RPMI8226 (cell line): ENCODE results near the gene ZNF860.

Experiments used
- DNase-seq: peaks from one replicate; pipeline ENCODE4 v3.0.0-alpha.2; 2015

Gene ZNF860

DNA sequence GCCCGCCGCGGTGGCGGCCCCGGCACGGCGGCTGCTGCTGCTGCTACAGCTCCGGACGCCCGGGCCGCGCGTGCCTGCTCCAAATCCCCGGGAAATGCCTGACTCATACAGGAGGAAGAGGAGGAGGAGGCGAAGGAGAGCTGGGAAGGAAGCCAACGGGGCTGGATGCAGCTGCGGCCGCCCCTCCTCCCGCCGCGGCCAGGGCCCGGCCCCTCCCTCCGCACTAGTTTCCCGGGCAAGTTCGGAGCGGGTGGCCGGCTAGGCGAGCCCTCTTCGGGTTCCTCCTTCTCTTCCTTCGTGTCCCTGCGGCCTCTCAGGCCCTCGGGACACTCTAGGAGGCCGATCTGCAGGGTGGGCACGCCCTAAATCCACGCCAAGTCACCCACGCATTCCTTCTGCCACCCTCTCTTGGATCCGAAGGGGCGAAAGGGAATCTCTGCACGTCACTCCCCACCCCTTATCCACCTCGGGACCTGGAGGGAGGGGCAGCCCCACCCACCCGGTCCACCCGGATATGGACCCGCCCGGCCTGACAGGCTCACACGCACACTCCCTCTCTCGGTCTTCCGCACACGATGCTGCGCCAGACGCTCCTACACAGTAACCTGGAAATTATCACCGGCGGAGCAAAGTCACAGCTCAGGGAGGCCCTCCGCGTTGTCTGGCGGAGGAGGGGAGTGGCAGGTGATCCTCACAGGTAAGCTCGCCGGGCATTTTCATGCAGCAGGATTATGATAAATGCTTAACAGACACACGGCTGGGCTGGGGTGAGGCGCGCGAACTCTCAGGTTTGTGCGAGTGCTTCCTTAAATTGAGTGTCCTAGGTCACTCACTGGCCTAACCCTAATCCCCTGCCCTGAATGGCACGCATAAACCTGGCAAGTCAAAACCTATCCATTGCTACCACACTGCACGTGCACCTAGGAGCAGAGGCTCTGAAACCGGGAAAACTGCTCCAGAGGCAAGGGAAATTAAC lies at the start of gene ZNF860, which contains the start of gene OSBPL10:
Gene ZNF860 (plus strand): TSS at position 545 of the 976 bp plus-strand sequence. CDS start 7,330 bp downstream, outside the sequence.
Gene OSBPL10 (minus strand): TSS at position 57 of the 976 bp plus-strand sequence. CDS start 83 bp downstream, outside the sequence.
- DNase-seq = peak; percentile 86

- no peak for DNase-seq
Measured at GRCh38 chr3:31932990-31933389, 48.6 kb upstream of the ZNF860 start.

DNA sequence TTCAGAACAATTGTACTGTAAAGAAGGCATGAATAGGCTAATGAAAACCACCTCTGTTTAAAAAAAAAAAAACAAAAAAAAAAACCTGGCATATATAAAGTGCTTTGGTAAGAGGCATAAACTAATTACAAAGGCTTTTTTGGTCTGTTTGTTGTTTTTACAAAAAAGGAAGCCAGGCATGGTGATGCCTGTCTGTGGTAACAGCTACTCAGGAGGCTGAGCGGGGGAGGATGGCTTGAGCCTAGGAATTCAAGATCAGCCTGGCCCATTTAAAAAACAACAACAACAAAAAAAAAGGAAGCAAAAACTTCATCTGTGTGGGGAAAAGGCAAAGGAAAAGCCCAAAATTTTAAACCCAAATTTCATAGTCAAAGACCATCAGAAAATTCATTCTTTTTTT lies 47.5 kb upstream of the ZNF860 start:
- DNase-seq = peak; percentile 57

GRCh38 chr3:31934866-31935265 lies 46.7 kb upstream of the ZNF860 start:
- DNase-seq = no peak

- DNase-seq = no peak
Measured at GRCh38 chr3:31936420-31937060, 45.0 kb upstream of the ZNF860 start.

DNA sequence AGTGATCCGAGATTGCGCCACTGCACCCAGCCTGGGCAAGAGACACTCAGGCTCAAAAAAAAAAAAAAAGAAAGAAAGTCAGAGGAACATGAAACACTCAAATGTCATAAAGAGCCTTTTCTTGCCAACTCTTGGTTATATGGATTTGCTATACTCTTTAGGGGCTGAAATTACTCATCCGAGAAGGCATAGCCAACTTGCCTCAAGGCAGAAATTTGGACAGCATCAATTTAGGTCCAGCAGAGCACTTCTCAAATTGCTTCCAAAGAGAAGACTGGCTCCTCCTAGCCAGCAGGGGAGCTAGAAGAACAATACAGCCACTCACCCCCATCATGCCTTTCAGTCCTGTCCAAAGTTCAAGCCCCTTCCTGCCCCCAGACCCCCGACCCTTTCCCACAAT lies 44.3 kb upstream of the ZNF860 start:
- DNase-seq = no peak

- no peak for DNase-seq
Measured at GRCh38 chr3:31942446-31942845, 39.1 kb upstream of the ZNF860 start.

GRCh38 chr3:31943041-31943440 lies 38.5 kb upstream of the ZNF860 start:
- DNase-seq = no peak

DNA sequence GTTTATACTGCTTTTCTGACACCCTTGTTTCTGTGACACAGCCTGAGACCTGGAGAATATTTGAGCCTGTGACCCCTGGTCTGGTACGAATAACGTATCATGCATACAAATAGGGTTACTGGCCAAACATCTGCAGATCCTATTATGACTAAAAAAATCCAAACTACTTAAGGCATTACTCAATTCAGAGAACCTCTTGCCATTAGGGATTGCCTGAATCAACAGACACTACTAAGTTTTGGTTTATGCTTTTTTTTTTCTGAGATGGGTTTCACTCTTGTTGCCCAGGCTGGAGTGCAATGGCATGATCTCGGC lies 35.9 kb upstream of the ZNF860 start:
- no peak for DNase-seq

GRCh38 chr3:31946484-31947081 lies 35.0 kb upstream of the ZNF860 start:
- peak; percentile 53 for DNase-seq

DNA sequence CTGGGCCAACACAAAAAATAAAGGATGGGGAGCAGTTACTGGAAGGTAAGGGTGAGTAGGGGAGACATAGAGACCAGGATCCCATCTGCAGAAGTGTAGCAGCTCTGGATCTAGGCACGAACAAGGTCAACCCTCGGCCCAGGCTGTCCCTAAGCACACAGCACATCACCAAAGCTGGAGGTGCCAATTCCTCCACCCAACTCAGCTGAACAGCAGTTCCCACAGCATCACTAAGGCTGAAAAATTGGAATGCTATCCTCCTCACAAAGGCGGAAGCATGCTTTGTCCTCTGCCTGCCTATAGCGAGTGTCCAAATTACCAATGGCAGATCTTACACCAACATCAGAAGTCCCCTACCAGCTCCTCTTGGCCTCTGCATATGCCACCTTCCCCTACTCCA lies 34.4 kb upstream of the ZNF860 start:
- DNase-seq = no peak

DNA sequence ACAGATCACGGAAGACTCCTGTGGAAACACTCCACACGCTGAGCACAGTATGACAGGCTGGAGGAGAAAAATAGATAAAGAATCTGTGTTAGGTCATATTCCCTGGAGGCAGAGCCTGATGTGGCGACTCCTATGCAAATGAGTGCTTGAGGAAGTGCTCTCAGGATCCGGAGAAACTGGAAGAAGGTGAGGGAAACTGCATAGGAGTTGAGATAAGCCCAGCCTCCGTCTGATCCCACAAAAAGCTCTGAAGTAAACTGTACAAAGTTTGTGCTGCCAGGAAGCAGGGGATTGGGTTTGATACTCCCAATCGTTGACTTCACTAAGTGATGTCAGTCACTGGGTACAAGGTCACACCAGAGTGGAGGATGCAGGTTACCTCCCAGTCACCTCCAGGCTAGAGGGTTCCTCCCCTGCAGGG lies 33.9 kb upstream of the ZNF860 start:
- no peak for DNase-seq

DNA sequence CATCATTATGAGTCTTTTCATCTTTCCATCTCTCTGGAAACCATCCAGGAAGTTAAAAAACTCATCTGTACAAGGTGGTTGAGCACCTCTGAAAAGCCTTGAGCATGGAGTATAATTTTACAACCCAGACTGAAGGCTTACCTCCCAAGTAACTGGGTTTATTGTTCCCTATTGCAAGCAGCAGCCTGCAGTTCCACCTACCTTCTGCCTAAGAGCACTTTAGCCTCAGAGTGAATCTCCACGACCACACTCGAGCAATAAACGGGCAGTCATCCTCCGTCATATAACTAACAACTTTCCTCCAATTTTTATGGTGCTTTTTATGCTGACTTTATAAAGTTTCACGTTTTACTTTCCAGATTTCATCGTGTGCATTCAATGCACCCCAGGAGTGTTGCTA lies 33.3 kb upstream of the ZNF860 start:
- DNase-seq = no peak

DNA sequence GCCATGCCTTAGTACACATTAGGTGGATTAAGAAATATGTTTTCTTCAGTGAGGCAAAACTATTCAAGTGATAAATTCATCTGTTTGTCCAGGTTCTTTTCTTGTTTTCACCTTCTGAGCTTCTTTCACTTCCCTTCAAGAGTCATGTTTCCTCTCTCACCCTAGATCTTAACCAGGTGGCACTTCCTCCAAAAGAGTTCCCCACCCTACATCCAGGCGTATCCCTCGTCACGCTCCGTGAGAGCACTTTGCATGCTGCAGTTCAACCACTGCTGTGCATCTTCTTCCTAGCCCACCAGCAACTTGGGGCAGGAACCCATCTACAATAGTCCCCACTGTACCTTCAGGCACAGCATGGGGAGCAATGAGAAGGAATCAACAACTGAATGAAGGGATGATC lies 29.3 kb upstream of the ZNF860 start:
- peak; percentile 79 for DNase-seq

GRCh38 chr3:31953091-31953490 lies 28.5 kb upstream of the ZNF860 start:
- DNase-seq = peak; percentile 73

DNA sequence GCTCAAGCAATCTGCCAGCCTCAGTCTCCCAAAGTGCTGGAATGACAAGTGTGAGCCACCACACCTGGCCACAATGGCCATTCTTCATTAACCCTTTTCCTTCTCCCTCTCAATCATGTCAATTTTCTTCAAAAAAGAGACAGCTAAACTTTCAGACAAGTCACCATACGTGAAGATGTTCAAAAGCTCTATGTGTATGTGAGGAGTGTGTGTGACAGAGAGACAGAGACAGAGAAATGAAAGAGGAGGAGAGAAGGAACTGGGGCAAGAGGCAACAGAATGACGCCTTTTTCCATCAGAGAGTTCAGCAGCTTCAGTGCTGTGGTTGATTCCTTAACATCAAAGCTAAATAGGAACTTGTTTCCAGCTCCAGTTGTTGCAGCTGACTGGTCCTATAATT lies 27.9 kb upstream of the ZNF860 start:
- no peak for DNase-seq

DNA sequence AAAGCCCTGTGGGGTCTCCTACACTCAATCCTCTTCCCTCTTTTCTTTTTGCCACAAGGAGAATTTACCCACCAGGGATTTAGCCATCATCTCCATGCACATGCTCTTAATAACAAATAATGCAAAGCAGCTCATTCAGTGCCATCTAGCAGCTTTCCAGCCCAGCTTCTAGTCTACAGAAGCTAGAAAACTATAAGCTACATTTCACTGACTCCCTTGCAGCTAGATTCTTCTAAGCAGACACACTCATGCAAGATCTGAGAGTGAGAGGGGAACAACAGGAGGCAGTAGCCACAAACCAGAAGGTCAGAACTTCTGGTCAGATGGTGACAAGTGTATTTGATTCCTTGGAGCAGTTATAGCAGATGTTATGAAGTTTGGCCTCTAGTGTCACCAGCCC lies 26.0 kb upstream of the ZNF860 start:
- no peak for DNase-seq

GRCh38 chr3:31957106-31957505 lies 24.4 kb upstream of the ZNF860 start:
- no peak for DNase-seq

DNA sequence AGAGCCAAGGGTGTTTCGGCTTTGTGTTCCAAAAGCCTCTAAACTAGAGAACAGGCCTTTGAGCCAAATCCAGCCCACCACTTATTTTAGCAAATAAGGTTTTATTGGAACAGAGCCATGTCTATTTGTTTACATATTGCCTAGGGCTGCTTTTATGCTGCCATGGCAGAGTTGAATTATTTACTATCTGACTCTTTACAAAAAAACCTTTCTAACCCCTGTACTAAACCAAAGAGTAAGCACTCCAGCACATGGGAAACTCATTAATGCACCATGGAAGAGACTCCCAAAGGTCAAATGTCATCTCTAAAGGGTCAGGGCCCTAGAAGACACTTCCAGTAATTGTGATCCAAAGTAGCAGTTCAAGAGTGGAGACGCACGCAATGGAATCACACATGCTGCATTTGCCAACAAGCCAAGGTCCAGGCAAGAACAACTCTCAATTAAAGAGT lies 22.8 kb upstream of the ZNF860 start:
- DNase-seq = no peak

GRCh38 chr3:31959251-31959650 lies 22.3 kb upstream of the ZNF860 start:
- no peak for DNase-seq

DNA sequence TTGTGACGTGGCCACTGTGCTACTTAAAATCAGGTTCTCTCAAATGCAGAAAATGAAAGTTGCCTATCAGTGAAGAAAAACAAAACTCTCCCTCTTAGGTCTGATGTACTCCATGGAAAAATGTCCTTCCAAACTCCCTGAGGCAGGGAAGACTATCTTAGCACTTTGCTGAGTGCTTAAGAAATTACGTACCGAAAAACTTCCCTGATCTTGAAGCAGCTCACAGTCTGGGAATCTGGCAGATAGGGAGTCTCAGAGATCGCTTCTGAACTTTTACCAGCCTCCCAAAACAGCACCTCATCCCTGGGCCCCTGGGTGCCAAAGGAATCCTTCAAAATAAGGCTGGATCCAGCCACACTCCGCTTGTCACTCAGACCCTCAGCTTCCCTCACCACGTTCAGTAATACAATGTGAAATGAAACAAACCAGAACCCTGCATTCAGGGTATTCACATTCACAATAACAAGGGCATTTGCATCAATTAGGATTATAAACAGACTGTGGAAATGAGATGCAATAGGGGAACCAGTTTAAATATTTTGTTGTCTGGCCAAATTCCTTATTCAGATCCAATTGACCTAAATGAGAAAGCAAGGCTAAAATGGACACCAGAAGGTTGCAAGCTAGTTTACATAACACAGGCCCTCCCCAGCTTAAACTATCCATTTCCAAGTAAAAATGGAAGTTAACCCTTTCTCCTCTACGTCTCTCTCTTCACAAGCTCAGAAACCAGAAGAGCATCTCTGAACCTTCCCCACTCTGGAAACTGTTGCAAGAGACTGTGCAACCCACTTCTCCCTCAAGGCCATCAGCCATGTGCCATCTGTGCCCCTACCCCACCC lies 21.4 kb upstream of the ZNF860 start:
- DNase-seq = no peak

DNA sequence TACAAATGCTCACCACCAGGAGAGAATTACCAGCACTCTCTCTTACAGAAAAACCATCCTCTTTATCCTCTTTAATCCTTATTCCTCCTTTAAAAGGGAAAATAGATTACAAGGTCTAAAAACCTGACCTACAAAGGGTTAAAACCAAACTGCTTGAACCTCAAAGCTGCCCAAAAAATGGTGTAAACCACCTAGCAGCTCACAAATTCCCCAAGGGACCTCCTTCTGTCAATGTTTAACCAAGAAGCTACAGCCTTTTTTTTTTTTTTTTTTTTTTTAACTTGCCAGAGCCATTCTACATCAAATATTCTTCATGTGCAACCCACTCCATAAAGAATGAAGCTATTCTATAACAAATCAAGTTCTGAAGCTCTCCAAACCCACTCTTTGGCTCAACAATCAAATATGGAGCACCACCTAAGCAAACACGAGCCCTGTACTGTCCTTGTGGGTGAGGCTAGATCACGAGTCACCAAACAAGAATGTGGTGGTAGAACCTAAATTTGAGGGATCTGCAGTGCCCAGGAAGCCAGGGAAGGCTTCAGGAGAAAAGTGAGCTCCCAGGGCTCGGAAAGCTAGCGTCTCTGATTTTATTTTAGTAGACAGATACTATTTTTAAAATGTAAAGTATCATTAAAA lies 20.6 kb upstream of the ZNF860 start:
- DNase-seq = no peak
